Vagina (tissue), 2 donors: ENCODE measurements around the gene NSUN6.

Source experiments
- POLR2AphosphoS5 ChIP-seq, 2 donors: sonication (generic); formaldehyde crosslinking; IDR thresholded peaks; one replicate each; pipeline ENCODE4 v1.9.0; 2017; ENCODE audit warnings: antibody characterized with exemption in 2 of 2, mild to moderate bottlenecking in 2 of 2, low read depth in 1 of 2; ENCODE audit not compliant: insufficient read depth in 1 of 2
- TF ChIP-seq, protein P1 (sequence below), 3 experiments: fragments of 450-650 bp in 2 of 3; fragments of 200-600 bp in 1 of 3; sonication (generic) in 1 of 3; IDR thresholded peaks; one replicate each; pipeline ENCODE4 v1.5.1; 2017 to 2019; ENCODE audit warnings: antibody characterized with exemption in 3 of 3, mild to moderate bottlenecking in 2 of 3, moderate library complexity in 2 of 3

DNA sequence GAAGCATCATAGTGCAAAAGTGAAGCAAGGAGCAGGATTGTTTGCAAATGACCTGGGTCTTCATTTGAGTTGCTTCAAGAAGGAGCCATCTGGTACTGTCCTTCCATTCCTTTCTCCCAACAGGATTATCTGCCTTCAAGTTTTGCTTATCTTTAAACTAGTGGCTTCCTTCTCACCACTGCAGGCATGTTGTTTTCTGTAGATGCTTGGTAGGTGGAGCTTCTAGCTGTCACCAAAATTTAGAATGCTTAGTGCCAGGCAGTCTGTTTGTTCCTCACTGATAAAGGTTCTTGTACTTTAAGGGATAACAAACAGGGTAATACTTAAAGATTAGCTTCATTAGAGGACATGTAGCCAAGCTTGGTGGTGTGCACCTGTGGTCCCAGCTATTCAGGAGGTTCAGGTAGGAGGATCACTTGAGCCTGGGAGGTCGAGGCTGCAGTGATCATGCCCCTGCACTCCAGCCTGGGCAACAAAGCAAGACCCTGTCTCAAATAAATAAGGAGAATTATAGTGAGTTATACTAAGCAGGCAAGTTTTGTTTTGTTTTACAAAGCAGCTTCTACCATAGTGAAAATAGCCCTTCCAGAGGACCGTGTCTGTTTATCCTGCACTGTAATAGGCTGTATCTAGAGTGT lies 13.6 kb upstream of the NSUN6 start:
- TF ChIP-seq, protein P1, sequence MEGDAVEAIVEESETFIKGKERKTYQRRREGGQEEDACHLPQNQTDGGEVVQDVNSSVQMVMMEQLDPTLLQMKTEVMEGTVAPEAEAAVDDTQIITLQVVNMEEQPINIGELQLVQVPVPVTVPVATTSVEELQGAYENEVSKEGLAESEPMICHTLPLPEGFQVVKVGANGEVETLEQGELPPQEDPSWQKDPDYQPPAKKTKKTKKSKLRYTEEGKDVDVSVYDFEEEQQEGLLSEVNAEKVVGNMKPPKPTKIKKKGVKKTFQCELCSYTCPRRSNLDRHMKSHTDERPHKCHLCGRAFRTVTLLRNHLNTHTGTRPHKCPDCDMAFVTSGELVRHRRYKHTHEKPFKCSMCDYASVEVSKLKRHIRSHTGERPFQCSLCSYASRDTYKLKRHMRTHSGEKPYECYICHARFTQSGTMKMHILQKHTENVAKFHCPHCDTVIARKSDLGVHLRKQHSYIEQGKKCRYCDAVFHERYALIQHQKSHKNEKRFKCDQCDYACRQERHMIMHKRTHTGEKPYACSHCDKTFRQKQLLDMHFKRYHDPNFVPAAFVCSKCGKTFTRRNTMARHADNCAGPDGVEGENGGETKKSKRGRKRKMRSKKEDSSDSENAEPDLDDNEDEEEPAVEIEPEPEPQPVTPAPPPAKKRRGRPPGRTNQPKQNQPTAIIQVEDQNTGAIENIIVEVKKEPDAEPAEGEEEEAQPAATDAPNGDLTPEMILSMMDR (IDR thresholded peaks at IDR 0.05) = no peak
- TF ChIP-seq POLR2AphosphoS5 (IDR thresholded peaks at IDR 0.05; ENCODE audit: insufficient read depth in 1 of 2, low read depth in 1 of 2) = no peak
